GM21515 (cell line): Measurements from ENCODE around the gene PCDH9.
"Not testable (repeated sequence)": the region's sequence is repeated elsewhere in the genome, so short reads cannot be mapped to it uniquely, and the experiment has no call there.

Experiments
- ATAC-seq: cut with Tn5 transposase; IDR thresholded peaks from one replicate; pipeline ENCODE4 v1.9.1; 2021; ENCODE audit not compliant: unreplicated experiment

Gene PCDH9

DNA sequence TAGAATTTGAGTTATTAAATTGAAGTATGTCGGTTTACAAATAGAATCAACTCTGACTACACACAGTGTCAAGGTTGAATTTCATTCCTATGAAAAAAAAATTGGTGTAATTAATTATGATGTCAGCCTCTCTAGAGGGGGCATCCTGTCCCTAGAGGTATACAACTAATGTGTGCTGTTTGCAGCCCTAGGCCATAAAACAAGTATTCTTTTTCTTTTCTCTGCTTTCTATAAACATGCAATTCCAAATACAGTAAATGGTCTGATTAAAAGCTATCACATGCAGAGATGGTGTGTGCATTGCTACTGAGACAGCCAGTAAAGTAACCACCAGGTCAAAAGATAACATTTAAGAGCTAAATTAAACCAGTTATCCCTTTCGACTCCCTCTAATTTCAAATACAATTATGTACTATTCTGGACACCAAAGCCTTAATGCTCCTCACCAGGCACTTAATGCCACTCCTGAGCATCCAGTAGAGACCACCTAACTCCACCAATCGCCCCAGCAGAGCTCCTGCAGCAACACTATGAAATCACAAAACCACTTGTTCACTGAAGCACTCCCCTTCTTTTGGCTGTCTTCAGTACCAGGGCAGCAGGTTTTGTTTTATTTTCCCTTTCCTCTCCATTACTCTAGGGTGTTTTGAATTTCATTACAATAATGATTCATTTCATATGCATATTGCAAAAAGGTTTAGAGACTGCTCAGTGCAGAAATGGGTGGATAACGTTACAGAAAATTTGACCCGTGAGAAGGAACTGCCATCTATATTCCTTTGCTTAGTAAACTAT lies 426.9 kb downstream of the PCDH9 start:
- ATAC-seq: no peak

DNA sequence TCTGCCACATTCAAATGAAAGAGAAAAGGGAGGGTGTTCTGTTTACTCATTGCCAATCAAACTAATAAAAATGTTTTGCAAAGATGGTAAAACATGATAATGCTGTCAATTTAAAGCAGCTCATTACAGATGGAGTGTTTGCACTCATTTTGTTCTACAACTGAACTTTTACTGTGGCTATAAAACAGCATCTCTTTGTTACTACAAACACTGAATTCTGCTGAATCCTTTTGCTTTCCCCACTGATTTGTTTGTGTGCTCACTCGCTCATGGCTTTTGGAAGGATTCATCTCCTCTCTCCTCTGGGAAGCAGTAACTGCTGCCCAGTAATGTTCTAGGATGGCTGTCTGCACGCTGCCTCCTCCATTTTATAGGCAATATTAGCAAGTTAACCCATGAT lies 434.5 kb downstream of the PCDH9 start:
- no peak for ATAC-seq

GRCh38 chr13:66794340-66795031 lies 435.6 kb downstream of the PCDH9 start:
- peak; percentile 62 for ATAC-seq

DNA sequence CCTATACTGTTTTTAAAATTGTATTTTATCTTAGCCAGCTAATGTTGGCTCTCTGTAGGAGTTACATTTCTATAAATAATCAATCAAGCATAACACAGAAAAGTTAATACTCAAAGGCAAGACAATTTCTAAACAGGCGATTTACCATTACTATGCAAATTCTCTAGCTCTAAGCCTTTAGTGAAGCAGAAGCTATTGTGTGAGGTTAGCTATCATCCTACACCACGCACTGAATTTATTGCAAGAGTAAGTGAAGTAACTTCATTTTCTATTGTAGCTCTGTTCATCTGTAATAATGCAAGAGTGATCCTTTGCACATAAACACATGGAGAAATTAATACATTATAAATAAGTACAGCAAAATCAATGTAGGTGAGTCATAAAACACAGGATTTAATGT lies 439.3 kb downstream of the PCDH9 start:
- no peak for ATAC-seq

DNA sequence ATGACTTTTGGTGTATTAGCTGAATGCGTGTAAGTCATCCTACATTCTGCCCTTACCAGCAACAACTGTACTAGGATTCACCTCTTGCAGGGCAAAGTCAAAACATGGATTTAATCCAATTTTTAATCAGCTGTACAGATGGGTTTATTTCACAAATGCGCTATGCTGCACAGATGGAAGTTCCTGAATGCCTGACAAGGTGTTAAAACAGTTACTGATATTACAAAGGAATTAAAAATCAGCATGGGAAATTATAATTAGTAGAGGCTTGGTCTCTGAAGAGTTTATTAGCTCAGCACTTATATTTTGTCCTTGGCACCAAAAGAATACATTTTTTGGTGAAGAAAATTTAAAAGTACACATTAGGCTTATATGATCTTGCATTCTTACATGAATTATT lies 448.9 kb downstream of the PCDH9 start:
- ATAC-seq: no peak

DNA sequence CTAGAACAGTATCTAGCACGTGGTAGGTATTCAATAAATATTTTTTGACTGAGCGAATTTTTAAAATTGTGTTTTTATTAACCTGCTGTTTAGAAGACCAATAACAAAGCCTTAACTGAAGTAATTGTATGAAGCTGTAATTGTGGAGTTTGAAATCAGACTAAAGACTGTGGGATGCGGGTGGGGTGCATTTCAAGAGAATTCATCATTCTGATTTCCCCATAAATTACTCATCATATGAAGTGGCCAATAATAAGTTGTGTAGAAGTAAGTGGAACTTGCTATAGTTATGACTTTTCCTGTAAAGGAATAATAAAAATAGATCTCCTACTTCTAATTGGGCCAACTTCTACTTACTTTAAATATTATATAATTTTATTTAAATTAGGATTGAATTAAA lies 449.3 kb downstream of the PCDH9 start:
- no peak for ATAC-seq

GRCh38 chr13:66778461-66778860 lies 451.7 kb downstream of the PCDH9 start:
- ATAC-seq: no peak

- no peak for ATAC-seq
Measured at GRCh38 chr13:66775196-66775595, 454.9 kb downstream of the PCDH9 start.

GRCh38 chr13:66774046-66774445 lies 456.1 kb downstream of the PCDH9 start:
- ATAC-seq: no peak

GRCh38 chr13:66765559-66765958 lies 464.6 kb downstream of the PCDH9 start:
- ATAC-seq: no peak

DNA sequence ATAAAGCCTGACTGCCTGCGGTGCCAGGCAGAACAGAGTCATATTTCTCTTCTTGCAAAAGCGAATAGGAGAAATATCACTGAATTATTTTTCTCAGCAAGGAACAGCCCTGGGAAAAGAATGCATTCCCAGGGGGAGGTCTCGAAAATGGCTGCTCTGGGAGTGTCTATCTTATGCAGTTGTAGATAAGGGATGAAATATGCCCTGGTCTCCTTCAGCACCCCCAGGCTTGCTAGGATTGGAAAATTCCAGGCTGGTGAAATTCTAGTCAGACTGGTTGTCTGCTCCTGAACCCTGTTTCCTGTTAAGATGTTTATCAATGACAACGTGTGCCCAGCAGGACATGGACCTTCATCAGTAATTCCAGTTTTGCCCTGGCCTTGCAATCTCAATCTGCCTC lies 469.5 kb downstream of the PCDH9 start:
- not testable (repeated sequence) for ATAC-seq

GRCh38 chr13:66759919-66760318 lies 470.2 kb downstream of the PCDH9 start:
- ATAC-seq: no peak

GRCh38 chr13:66751691-66752090 lies 478.4 kb downstream of the PCDH9 start:
- no peak for ATAC-seq

GRCh38 chr13:66748712-66749111 lies 481.4 kb downstream of the PCDH9 start:
- no peak for ATAC-seq

GRCh38 chr13:66745307-66745706 lies 484.8 kb downstream of the PCDH9 start:
- ATAC-seq: no peak

GRCh38 chr13:66723576-66723975 lies 506.6 kb downstream of the PCDH9 start:
- no peak for ATAC-seq

DNA sequence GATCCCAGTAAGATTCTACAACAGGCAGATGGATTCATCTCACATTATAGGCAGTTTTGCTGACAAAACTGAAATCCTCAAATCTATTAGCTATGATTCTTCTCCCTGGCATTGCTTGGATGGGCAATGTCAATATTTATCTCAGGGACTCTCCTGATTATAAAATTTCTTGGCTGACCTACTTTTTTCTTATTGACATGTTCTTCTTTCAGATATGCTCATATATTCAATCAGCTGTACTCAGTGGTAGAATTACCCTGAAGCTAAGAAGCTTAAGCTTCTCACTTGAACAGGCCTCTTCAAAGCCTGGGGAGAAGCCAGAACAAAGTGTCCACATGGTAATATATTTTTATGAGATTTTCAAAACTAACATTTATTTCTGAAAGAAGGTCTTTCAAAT lies 513.6 kb downstream of the PCDH9 start:
- no peak for ATAC-seq

GRCh38 chr13:66714795-66715194 lies 515.3 kb downstream of the PCDH9 start:
- ATAC-seq: no peak

DNA sequence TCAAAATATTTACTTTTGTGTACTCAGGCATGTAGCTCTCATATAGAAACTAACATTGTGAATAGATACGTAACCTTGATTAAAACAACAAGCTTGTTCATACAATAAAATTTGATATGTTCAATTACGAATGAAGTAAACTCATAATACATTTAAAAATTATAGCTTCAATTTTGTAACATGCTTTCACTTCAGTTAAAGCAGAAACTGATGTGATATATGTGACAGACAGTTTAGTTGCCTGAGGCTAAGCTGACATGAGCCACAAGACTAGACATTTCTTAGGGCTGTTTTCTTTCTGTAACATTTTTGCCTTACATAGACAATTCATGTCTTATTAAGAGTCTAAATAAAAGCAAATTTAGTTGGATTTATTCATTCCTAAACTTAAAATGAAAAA lies 526.0 kb downstream of the PCDH9 start:
- ATAC-seq: no peak

DNA sequence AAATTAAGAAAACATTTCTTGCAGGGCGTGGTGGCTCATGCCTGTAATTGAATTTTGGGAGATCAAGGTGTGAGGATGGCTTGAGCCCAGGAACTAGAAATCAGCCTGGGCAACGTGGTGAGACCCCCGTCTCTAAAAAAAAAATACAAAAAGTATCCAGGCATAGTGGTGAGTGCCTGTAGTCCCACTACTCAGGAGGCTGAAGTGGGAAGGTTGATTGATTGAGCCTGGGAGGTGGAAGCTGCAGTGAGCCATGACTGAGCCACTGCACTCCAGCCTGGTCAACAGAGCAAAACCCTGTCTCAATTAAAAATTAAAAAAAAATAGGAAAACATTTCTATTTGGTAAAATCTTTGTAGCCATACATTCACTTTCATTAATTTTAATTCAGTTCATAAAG lies 526.5 kb downstream of the PCDH9 start:
- ATAC-seq: no peak

DNA sequence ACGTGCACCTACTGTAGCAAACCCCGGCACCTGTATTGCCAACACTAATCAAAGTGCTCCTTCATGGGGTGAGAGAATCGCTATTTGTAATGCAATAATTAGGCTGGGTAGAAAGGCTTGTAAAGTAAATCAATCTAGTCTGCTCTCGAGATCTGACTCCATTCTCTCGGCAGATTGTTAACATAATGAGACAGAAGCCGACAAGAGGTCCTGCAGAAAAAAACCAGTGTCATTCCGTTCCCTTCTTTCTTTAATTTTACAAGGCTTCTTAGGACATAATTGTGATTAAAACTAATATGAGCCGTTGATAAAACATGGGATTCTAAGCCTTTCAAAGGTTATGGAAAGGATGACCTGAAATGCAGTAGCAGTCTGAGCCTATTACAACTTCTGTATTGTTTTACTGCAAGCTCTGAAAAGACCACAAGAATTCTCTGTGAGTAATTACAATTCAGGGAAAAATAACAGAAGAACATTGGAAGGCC lies 530.0 kb downstream of the PCDH9 start:
- no peak for ATAC-seq

GRCh38 chr13:66693656-66694055 lies 536.5 kb downstream of the PCDH9 start:
- ATAC-seq: no peak
